Measurements from ENCODE around the gene REEP6.

GRCh38 chr19:1495799-1496713 is 5.1 kb downstream of the REEP6 start:
- TF ChIP-seq CTCF (conservative IDR thresholded peaks at IDR 0.05; ENCODE audit: low read depth, low read length): no peak
- TF ChIP-seq RFX5 (IDR thresholded peaks at IDR 0.05; ENCODE audit: low read depth, low read length): no peak
- no peak for TF ChIP-seq RCOR1 (IDR thresholded peaks at IDR 0.05; ENCODE audit: insufficient replicate concordance, low read length)
- TF ChIP-seq POLR2A (IDR thresholded peaks at IDR 0.05; ENCODE audit: low read depth, low read length): no peak
- no peak for TF ChIP-seq USF2 (IDR thresholded peaks at IDR 0.05; ENCODE audit: low read depth, low read length)
- TF ChIP-seq MAFK (IDR thresholded peaks at IDR 0.05; ENCODE audit: low read depth, low read length): no peak
- TF ChIP-seq MXI1 (IDR thresholded peaks at IDR 0.05; ENCODE audit: borderline replicate concordance, low read depth, low read length): no peak
- no peak for TF ChIP-seq MAZ (IDR thresholded peaks at IDR 0.05; ENCODE audit: borderline replicate concordance, low read depth, low read length)
- no peak for TF ChIP-seq RAD21 (IDR thresholded peaks at IDR 0.05; ENCODE audit: low read length)
- TF ChIP-seq BHLHE40 (IDR thresholded peaks at IDR 0.05; ENCODE audit: low read depth, low read length): no peak
- TF ChIP-seq SMC3 (IDR thresholded peaks at IDR 0.05; ENCODE audit: low read depth, low read length): no peak
- no peak for TF ChIP-seq CEBPB (IDR thresholded peaks at IDR 0.05; ENCODE audit: low read depth, low read length)
- no peak for TF ChIP-seq NFE2L2 (IDR thresholded peaks at IDR 0.05; ENCODE audit: low read depth, low read length)
- TF ChIP-seq FOS (IDR thresholded peaks at IDR 0.05; ENCODE audit: low read depth, low read length): no peak
